GM19193 (cell line): ENCODE results near the gene POLR2E.

Experiments
- POLR2A ChIP-seq: IDR thresholded peaks from 4 replicates; pipeline ENCODE4 v1.6.1; 2011; ENCODE audit not compliant: insufficient read depth, insufficient read length; ENCODE audit errors: extremely low read depth

Gene POLR2E

DNA sequence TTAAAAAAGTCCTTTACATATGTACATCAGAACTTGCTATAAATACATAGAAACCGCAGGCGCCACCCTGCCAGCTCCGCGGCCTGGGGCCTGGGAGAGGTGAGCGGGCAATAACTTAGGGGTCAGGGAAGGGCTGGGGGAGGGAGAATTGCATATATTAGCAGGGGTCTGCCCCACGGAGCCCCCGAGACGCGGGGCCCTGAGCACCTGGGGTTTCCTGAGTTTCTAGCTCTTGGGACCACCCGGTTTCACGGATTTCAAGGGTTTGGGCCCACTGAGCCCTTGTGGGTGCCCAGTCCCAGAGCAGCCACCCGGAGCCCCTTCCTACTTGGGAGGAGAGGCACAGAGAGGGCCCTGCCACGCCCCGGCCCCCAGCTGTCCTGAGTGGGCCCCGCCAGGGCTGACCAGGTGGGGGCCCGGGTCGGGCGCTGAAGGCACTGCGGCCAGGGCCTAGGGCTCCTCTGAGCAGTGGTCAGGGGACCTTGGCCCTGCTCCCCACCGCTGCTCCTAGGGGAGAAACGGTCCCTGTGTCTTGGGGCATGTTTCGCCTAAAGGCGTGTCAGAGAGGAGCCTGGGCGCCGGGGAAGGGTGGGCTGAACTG is 12.6 kb upstream of the POLR2E start:
- peak; percentile 2 for TF ChIP-seq POLR2A

GRCh38 chr19:1106841-1107660 is 11.9 kb upstream of the POLR2E start:
- TF ChIP-seq POLR2A: no peak

GRCh38 chr19:1105873-1106840 is 11.0 kb upstream of the POLR2E start:
- peak; percentile 32 for TF ChIP-seq POLR2A

DNA sequence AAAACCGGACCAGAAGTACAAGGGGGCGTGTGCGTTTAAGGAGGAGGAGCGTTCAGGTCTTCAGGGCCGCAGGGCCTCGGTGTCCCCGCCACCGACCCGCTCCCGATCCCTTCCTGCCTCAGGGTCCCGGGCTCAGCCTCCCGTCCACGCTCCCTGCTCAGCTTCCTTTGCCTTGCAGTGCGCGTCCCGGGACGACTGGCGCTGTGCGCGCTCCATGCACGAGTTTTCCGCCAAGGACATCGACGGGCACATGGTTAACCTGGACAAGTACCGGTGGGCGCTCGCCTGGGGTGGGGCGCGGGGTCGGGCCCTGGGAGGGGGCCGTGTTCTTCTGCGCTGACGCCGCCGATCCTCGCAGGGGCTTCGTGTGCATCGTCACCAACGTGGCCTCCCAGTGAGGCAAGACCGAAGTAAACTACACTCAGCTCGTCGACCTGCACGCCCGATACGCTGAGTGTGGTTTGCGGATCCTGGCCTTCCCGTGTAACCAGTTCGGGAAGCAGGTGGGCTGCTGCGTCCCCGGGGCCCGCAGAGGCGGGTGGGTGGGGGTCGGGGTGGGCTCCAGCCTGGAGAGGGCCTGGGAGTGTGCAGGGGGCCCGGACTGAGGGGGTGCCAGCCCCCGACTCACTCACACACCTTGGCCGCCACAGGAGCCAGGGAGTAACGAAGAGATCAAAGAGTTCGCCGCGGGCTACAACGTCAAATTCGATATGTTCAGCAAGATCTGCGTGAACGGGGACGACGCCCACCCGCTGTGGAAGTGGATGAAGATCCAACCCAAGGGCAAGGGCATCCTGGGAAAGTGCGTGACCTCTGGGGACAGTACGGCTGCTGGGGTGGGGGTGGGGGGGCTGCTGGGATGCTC is 10.1 kb upstream of the POLR2E start:
- no peak for TF ChIP-seq POLR2A

DNA sequence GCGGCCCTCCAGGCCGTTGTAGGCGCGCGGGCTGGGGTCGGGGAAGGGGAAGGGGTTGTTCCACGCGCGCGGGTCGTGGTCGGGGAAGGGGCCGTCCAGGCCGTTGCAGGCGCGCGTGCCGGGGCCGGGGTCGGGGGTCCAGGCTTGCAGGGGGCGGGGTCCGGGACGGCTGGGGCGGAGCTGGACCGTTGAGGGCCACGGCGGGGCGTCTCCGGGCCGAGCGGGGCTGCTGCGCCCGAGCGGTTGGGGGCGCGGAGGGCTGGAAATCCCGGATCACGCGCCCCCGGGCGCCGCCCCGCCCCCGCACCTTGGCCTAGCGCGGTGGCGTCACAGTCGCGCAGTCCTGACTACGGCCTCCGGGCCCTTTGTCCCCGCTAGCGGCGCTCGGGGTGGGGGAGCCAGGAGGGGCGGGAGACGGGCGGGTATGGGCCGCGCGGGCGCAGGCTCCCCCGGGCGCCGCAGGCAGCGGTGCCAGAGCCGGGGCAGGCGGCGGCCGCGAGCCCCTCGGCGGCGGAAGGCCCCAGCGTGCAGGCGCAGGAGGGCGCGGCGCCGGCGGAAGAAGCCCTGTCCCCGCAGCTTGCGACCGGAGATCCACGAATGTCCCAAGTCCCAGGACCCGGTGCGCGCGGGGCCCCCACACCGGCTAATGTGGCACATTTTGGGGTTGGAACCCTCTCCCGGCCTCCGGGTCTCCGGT is 9.3 kb upstream of the POLR2E start:
- TF ChIP-seq POLR2A: no peak

DNA sequence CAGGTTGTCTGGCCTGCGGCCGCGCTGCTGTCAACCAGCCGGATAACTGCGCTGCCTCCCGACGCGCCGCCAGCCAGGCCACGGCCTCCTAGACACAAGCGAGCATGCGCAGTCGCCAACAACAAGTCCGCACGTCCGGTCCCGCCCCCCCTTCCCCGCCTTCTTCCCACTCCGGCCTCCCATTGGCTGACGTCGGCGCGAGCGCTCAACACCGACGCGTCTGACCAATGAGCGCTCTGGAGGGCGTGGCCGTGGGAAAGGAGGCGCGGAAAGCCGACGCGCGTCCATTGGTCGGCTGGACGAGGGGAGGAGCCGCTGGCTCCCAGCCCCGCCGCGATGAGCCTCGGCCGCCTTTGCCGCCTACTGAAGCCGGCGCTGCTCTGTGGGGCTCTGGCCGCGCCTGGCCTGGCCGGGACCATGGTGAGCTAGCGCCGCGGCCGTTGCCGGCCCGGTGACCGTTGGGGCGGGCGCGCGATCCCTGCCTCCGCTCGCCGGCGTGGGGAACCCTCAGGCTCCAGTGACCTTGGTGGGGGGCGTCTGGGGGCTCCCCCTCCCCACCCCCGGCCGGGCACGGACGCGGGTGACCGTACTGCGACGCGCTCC is 8.6 kb upstream of the POLR2E start, which contains the start of gene GPX4:
TSS of gene GPX4 (plus strand) at position 287 of the 603 bp plus-strand sequence. CDS start at position 337, 50 bp downstream.
- peak; percentile 99 for TF ChIP-seq POLR2A

DNA sequence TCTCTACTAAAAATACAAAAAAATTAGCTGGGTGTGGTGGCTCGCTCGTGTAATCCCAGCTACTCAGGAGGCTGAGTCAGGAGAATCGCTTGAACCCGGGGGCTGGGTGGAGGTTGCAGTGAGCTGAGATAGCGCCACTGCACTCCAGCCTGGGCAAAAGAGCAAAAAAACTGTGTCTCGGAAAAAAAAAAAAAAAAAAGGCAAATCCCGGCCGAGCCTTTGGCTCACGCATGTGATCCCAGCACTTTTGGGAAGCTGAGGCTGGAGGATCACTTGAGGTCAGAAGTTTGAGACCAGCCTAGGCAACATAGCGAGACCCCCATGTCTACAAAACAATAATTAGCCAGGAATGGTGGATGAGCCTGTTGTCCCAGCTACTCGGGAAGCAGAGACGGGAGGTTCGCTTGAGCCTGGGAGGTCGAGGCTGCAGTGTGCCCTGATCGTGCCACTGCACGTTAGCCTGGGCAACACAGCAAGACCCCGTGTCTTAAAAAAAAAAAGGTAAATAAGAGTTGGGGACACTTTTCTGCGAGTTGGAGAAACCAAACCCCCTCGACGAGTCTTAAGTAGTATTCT is 8.0 kb upstream of the POLR2E start:
- TF ChIP-seq POLR2A: no peak

- TF ChIP-seq POLR2A: no peak
Observed at GRCh38 chr19:1102407-1103131, 7.4 kb upstream of the POLR2E start.

- no peak for TF ChIP-seq POLR2A
Observed at GRCh38 chr19:1101337-1101698, 6.1 kb upstream of the POLR2E start.

DNA sequence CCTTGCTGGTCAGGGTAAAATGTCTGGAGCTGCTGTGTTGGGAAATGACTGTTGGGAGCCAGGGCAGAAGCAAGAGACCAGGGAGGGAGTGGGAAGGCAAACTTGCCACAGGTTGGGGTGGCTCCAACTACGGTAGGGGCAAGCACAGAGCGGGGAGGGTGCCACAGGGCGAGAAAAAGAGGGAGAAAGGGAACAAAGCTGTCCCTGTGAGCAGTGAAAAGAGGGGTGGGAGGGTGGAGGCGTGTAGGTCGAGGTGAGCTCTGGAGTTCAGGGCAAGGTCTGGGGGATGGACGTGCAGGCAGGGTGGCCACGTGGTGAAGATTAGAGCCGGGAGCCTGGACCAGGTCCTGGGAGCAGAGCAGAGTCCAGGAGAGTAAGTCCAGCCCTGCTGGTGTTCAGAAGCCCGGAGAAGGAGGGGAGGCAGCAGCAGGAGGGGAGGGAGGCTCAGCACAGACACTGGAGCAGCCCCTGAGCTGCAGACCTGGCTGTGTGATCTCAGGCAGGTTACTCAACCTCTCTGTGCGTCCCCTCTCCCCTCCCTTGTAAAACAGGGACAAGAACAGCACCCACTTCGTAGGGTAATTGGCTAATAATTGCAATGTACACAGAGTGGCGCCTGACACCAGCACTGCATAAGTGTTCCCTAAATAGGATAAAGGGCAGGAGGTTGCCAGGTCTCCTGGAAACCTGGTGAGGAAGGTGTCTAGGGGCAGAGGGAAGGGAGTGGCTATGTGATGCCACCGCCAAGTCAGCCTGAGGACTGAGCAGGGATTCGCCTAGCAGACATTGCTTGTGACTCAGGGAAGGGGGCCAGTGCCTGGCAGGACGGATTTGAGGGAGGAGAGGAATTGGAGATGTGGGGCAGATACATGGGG is 3.2 kb upstream of the POLR2E start:
- no peak for TF ChIP-seq POLR2A

DNA sequence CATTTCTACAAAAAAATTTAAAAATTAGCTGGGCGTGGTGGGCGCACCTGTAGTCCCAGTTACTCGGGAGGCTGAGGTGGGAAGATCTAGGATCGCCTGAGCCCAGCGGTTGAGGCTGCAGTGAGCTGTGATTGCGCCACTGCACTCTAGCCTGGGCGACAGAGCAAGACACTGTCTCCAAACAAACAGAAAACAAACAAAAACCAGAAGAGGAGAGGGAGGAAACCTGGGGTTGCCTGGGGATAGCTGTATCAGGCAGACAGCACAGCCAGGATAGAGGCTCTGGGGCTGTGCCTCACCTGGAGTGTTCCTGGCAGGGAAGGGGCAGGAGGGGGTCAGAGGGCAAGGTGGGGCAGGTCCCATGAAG is 2.6 kb upstream of the POLR2E start:
- no peak for TF ChIP-seq POLR2A

DNA sequence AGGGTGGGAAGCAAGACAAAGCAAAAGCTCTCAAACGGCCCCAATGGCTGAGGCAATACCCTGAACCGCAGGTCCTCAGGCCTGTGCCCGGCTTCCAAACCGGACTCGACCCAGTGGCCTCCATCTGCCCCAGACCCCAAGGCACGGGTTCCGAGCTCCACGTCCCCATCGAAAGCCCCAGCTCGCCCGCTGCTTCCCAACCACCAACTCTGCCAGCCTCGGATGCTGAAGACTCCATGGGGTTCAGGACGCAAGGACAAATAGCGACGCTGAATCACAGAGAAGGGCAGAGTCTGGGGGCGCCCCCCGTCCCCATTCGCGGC is 559 bp downstream of the POLR2E start:
- no peak for TF ChIP-seq POLR2A
